Endothelial cell (in vitro differentiated cells): ENCODE measurements around the gene P2RY12. TPM values are rescaled to one million over a fixed set of nuclear protein-coding genes. Genes with fewer than 3 reads are reported as not detected.
A peak's percentile ranks its signal among the peaks of the same experiment; 100 is the strongest.

ENCODE experiments used
- DNase-seq: peaks from one replicate; pipeline ENCODE4 v3.0.0; 2021; ENCODE audit warnings: low spot score
- H3K27ac Mint-ChIP-seq: one replicate; pipeline ENCODE4 v1.8.0; 2021; ENCODE audit warnings: mixed read lengths, inconsistent platforms; ENCODE audit not compliant: unreplicated experiment
- H3K27me3 Mint-ChIP-seq: one replicate; pipeline ENCODE4 v1.8.0; 2021; ENCODE audit warnings: mild to moderate bottlenecking, moderate library complexity, mixed read lengths, inconsistent platforms; ENCODE audit not compliant: unreplicated experiment
- H3K36me3 Mint-ChIP-seq: one replicate; pipeline ENCODE4 v1.8.0; 2021; ENCODE audit warnings: mild to moderate bottlenecking, low read depth, mixed read lengths, inconsistent platforms; ENCODE audit not compliant: unreplicated experiment
- H3K4me1 Mint-ChIP-seq: one replicate; pipeline ENCODE4 v1.8.0; 2021; ENCODE audit warnings: mild to moderate bottlenecking, mixed read lengths, inconsistent platforms; ENCODE audit not compliant: unreplicated experiment
- H3K4me3 Mint-ChIP-seq: one replicate; pipeline ENCODE4 v1.8.0; 2021; ENCODE audit warnings: mild to moderate bottlenecking, mixed read lengths, inconsistent platforms; ENCODE audit not compliant: unreplicated experiment
- H3K9me3 Mint-ChIP-seq: one replicate; pipeline ENCODE4 v1.8.0; 2021; ENCODE audit warnings: mixed read lengths, inconsistent platforms; ENCODE audit not compliant: unreplicated experiment
- CTCF ChIP-seq: fragments of 200-600 bp; sonication (generic); IDR thresholded peaks from one replicate; pipeline ENCODE4 v1.5.0; 2021; ENCODE audit warnings: antibody characterized with exemption; ENCODE audit not compliant: unreplicated experiment
- total RNA-seq: library from RNA; stranded (reverse); fragmentation: NEBNext Ultra II Directional; extraction: Animal tissue kit (Norgen Biotek cat#: 25700); gene quantifications from one replicate; pipeline ENCODE4 v1.2.1, GENCODE V29; 2021; ENCODE audit not compliant: unreplicated experiment

The P2RY12 gene
- total RNA-seq, 1 donor from 2014 or later: not detected

GRCh38 chr3:151319628-151320027, 64.9 kb downstream of the P2RY12 start:
- H3K27ac Mint-ChIP-seq: no peak overlapping the region
- no peaks in the 10 kb centered on the region for H3K9me3 Mint-ChIP-seq
- H3K27me3 Mint-ChIP-seq: peaks cover 1% of the 10 kb centered on the region
- no peaks in the 10 kb centered on the region for H3K36me3 Mint-ChIP-seq
- H3K4me3 Mint-ChIP-seq: no peak overlapping the region
- TF ChIP-seq CTCF: no peak
- DNase-seq: no peak
- H3K4me1 Mint-ChIP-seq: peaks cover 5% of the 10 kb centered on the region

GRCh38 chr3:151318991-151319390, 65.6 kb downstream of the P2RY12 start:
- H3K4me1 Mint-ChIP-seq: peaks cover 5% of the 10 kb centered on the region
- no peaks in the 10 kb centered on the region for H3K9me3 Mint-ChIP-seq
- H3K4me3 Mint-ChIP-seq: no peak overlapping the region
- no peak for TF ChIP-seq CTCF
- H3K27ac Mint-ChIP-seq: no peak overlapping the region
- H3K27me3 Mint-ChIP-seq: peaks cover 1% of the 10 kb centered on the region
- no peaks in the 10 kb centered on the region for H3K36me3 Mint-ChIP-seq
- no peak for DNase-seq

DNA sequence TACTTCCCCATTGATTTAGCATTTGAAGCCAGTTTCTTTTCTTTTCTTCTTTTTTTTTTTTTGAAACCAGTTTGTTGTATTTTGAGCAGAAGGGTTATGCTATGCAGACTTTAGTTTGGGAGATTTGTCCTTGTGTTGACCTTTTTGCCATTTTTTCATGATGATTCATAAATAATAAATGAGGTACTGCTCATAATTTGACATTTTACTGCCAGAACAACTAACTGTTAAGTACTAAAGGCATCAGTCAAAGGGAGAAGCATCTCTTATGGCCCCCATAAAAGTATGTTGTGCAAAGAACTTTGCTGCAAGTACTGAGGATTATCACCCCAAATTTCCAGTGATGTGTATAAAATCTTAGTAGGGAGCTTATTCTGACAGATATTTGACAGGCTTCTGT, 66.2 kb downstream of the P2RY12 start:
- no peaks in the 10 kb centered on the region for H3K36me3 Mint-ChIP-seq
- no peak for DNase-seq
- H3K9me3 Mint-ChIP-seq: no peaks in the 10 kb centered on the region
- peaks cover 1% of the 10 kb centered on the region for H3K27me3 Mint-ChIP-seq
- no peak overlapping the region for H3K27ac Mint-ChIP-seq
- TF ChIP-seq CTCF: no peak
- peaks cover 5% of the 10 kb centered on the region for H3K4me1 Mint-ChIP-seq
- no peak overlapping the region for H3K4me3 Mint-ChIP-seq

DNA sequence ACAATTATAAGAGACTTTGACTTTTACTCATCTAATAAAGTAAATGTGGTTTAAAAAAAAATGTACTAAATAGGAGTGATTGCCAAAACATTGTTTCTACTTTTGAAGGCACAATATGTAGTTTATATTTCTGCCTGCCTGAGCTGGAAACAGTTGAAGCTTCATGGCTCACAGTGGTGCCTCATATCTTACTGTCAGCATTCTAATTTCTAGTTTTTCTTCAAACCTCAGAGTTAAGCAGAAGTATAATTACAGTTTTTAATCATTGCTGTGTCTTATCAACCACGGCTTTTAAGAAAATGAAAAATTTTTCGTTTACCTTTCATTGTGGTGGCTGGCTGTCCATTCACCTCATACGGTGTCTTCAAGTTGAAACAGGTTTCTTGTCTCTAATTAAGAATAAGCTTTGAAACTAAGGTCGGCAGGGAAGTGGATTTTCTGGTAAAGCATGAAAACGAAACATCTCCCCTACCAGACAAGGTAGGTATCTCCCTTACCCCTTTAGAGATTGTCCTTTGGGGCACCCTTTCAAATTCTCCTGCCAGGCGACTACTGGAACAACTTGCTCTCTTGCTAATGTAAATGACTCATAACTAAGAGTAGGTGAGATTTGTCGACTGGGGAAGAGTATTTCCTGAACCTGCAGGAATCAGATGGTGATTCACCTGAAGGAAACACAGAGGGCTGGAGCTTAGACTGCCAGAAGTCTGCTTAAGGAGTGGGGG, 68.1 kb downstream of the P2RY12 start, which contains the start of gene GPR87:
Gene GPR87 (minus strand): TSS at position 554 of the 725 bp plus-strand sequence. CDS start 16,720 bp downstream, outside the sequence.
- Mint-ChIP-seq H3K4me1 (peaks cover 5% of the 10 kb centered on the region), H3K9me3 (no peaks in the 10 kb centered on the region), H3K27ac (peak within 1 kb of the TSS; percentile 52), H3K36me3 (no peaks in the 10 kb centered on the region), H3K4me3 (no peak within 1 kb of the TSS), H3K27me3 (peaks cover 1% of the 10 kb centered on the region)
- no peak for TF ChIP-seq CTCF
- DNase-seq: no peak

GRCh38 chr3:151315846-151316245, 68.7 kb downstream of the P2RY12 start:
- Mint-ChIP-seq H3K27ac (no peak overlapping the region), H3K36me3 (no peaks in the 10 kb centered on the region), H3K4me1 (peaks cover 5% of the 10 kb centered on the region), H3K4me3 (no peak overlapping the region), H3K27me3 (peaks cover 1% of the 10 kb centered on the region), H3K9me3 (no peaks in the 10 kb centered on the region)
- no peak for TF ChIP-seq CTCF
- no peak for DNase-seq
